IMR-90 (cell line): ENCODE measurements around the gene NPHP4. TPM values are rescaled to one million over a fixed set of nuclear protein-coding genes. Genes with fewer than 3 reads are reported as not detected.

ENCODE experiments used
- ATAC-seq: fragments of 200-7000 bp; cut with Tn5 transposase; 2 replicates; pipeline ENCODE4 v1.9.1; 2020; ENCODE audit warnings: low read depth, mild to moderate bottlenecking, moderate library complexity
- BruUV-seq: library from RNA; stranded (reverse); fragments of 400-500 nt; replicated peaks from 2 replicates; lab custom pipeline; 2021; lab: Mats Ljungman, UMichigan
- CTCF ChIA-PET: fragments of 300-600 bp; formaldehyde crosslinking; extraction: SDS; loops from one replicate; lab custom pipeline; 2021; ENCODE audit warnings: antibody characterized with exemption; lab: Yijun Ruan, JAX
- POLR2A ChIA-PET: fragments of 300-600 bp; sonication (Branson Sonifier 250); formaldehyde crosslinking; loops from one replicate; lab custom pipeline; 2022; ENCODE audit warnings: antibody characterized with exemption; ENCODE audit not compliant: unreplicated experiment; lab: Charles Lee
- DNase-seq: peaks from one replicate; pipeline ENCODE4 v3.0.0; 2013
- H2AFZ ChIP-seq: replicated peaks from 2 replicates; pipeline ENCODE3; 2013; ENCODE audit warnings: low read length, mild to moderate bottlenecking; ENCODE audit not compliant: poor library complexity
- H2AK5ac ChIP-seq: 2 replicates; pipeline ENCODE4 v1.6.1; 2013; ENCODE audit warnings: low read depth, low read length, inconsistent platforms
- H2AK9ac ChIP-seq: replicated peaks from 2 replicates; pipeline ENCODE3; 2013; ENCODE audit warnings: mild to moderate bottlenecking, low read depth, low read length, moderate library complexity; ENCODE audit not compliant: poor library complexity
- H2BK120ac ChIP-seq: 2 replicates; pipeline ENCODE4 v1.6.1; 2013; ENCODE audit warnings: low read depth, low read length, inconsistent platforms
- H2BK15ac ChIP-seq: 3 replicates; pipeline ENCODE4 v1.6.1; 2013; ENCODE audit warnings: low read depth, low read length, inconsistent platforms
- H2BK20ac ChIP-seq: 2 replicates; pipeline ENCODE4 v1.6.1; 2013; ENCODE audit warnings: low read depth, mild to moderate bottlenecking, inconsistent platforms, low read length, moderate library complexity
- H2BK5ac ChIP-seq: 2 replicates; pipeline ENCODE4 v1.6.1; 2013; ENCODE audit warnings: mild to moderate bottlenecking, low read depth, low read length, inconsistent platforms; ENCODE audit not compliant: poor library complexity, severe bottlenecking
- H3K14ac ChIP-seq: replicated peaks from 2 replicates; pipeline ENCODE4 v1.6.1; 2013; ENCODE audit warnings: low read depth, low read length, inconsistent platforms
- H3K18ac ChIP-seq: 2 replicates; pipeline ENCODE4 v1.6.1; 2013; ENCODE audit warnings: low read depth, low read length, control low read depth
- H3K23ac ChIP-seq: 2 replicates; pipeline ENCODE4 v1.6.1; 2013; ENCODE audit warnings: low read depth, low read length, inconsistent platforms
- H3K27ac ChIP-seq: 2 replicates; pipeline ENCODE4 v1.5.1; 2013; ENCODE audit warnings: mild to moderate bottlenecking, control low read depth, low read length; ENCODE audit not compliant: insufficient read depth
- H3K27me3 ChIP-seq: 2 replicates; pipeline ENCODE4 v1.6.1; 2013; ENCODE audit warnings: low read length; ENCODE audit not compliant: control insufficient read depth, insufficient read depth
- H3K36me3 ChIP-seq: 2 replicates; pipeline ENCODE4 v1.6.1; 2013; ENCODE audit warnings: low read length, mixed read lengths; ENCODE audit not compliant: control insufficient read depth, insufficient read depth
- H3K4ac ChIP-seq: 2 replicates; pipeline ENCODE4 v1.6.1; 2013; ENCODE audit warnings: low read depth, low read length, inconsistent platforms
- H3K4me1 ChIP-seq: 2 replicates; pipeline ENCODE4 v1.6.1; 2013; ENCODE audit warnings: low read length, mixed read lengths; ENCODE audit not compliant: control insufficient read depth, insufficient read depth
- H3K4me2 ChIP-seq: 2 replicates; pipeline ENCODE4 v1.6.1; 2013; ENCODE audit warnings: low read depth, mild to moderate bottlenecking, control low read depth, low read length, moderate library complexity
- H3K4me3 ChIP-seq: 2 replicates; pipeline ENCODE4 v1.5.1; 2013; ENCODE audit warnings: low read depth, mild to moderate bottlenecking, control low read depth, low read length, moderate library complexity; ENCODE audit not compliant: insufficient read depth
- H3K56ac ChIP-seq: 2 replicates; pipeline ENCODE4 v1.6.1; 2013; ENCODE audit warnings: low read length, inconsistent platforms; ENCODE audit not compliant: insufficient read depth; ENCODE audit errors: extremely low read depth
- H3K79me1 ChIP-seq, 2 experiments: 2 replicates each; pipeline ENCODE4 v1.6.1; 2013; ENCODE audit warnings: low read length in 2 of 2, inconsistent platforms in 1 of 2, low read depth in 1 of 2
- H3K9ac ChIP-seq: 2 replicates; pipeline ENCODE4 v1.6.1; 2013; ENCODE audit warnings: low read depth, low read length, control low read depth
- H3K9me1 ChIP-seq: 2 replicates; pipeline ENCODE4 v1.6.1; 2013; ENCODE audit warnings: low read length, inconsistent platforms; ENCODE audit not compliant: insufficient read depth
- H3K9me3 ChIP-seq: 2 replicates; pipeline ENCODE4 v1.6.1; 2013; ENCODE audit warnings: low read length; ENCODE audit not compliant: control insufficient read depth, insufficient read depth
- H4K20me1 ChIP-seq: 2 replicates; pipeline ENCODE4 v1.6.1; 2013; ENCODE audit warnings: low read length, inconsistent platforms; ENCODE audit not compliant: insufficient read depth
- H4K5ac ChIP-seq: 2 replicates; pipeline ENCODE4 v1.6.1; 2013; ENCODE audit warnings: mild to moderate bottlenecking, low read depth, low read length, control low read depth
- H4K8ac ChIP-seq, 2 experiments: 2 replicates each; pipeline ENCODE4 v1.6.1; 2013; ENCODE audit warnings: low read depth in 2 of 2, low read length in 2 of 2, control low read depth in 1 of 2, inconsistent platforms in 1 of 2
- H4K91ac ChIP-seq: 2 replicates; pipeline ENCODE4 v1.6.1; 2013; ENCODE audit warnings: low read depth, low read length, inconsistent platforms; ENCODE audit not compliant: insufficient read depth
- CTCF ChIP-seq: conservative IDR thresholded peaks from 2 replicates; pipeline ENCODE4 v1.5.1; 2012; ENCODE audit warnings: mild to moderate bottlenecking, low read depth, low read length, improper control_type of control experiment
- ELK1 ChIP-seq: fragments of 150-350 bp; IDR thresholded peaks from 2 replicates; pipeline ENCODE4 v1.6.1; 2016; ENCODE audit warnings: low read depth, mild to moderate bottlenecking, low read length, moderate library complexity, borderline replicate concordance
- WGBS, 2 experiments: methylation state at CpG; one replicate each; pipeline versions ENCODE4 v1.1.5 to v1.1.7; 2013; ENCODE audit warnings: missing lambda C conversion rate in 2 of 2; ENCODE audit not compliant: insufficient read length in 1 of 2; ENCODE audit errors: extremely low coverage in 2 of 2; 5-methylcytosine and 5-hydroxymethylcytosine counted together
- dilution Hi-C: fragments of 300-500 bp; cut with HindIII; formaldehyde crosslinking; loops from one replicate; pipeline ENCODE4 v1.14.3; 2018; ENCODE audit warnings: low sequenced_read_pairs; ENCODE audit not compliant: unreplicated experiment
- in situ Hi-C: fragments of 300-500 bp; cut with MboI; formaldehyde crosslinking; loops from 3 replicates; pipeline ENCODE4 v1.14.3; 2019; ENCODE audit warnings: low sequenced_read_pairs, inconsistent platforms, mixed read lengths
- intact Hi-C: fragments of 100-400 bp; cut with micrococcal nuclease; formaldehyde crosslinking; loops from 2 replicates; pipeline ENCODE4 v1.10.0; 2022
- polyA plus RNA-seq, 3 experiments: library from polyadenylated mRNA; depleted of rRNA; stranded (reverse); fragments of >200 nt; gene quantifications; 2 replicates each; pipeline ENCODE4 v1.2.3, GENCODE V29; 2012; ENCODE audit warnings: low replicate concordance in 1 of 3
- total RNA-seq: library from RNA; depleted of rRNA; stranded (reverse); fragments of >200 nt; gene quantifications from 2 replicates; pipeline ENCODE4 v1.2.3, GENCODE V29; 2012

The NPHP4 gene
- total and polyA plus RNA-seq, 2 of the 4 experiments (the other 2 are of a cell fraction): 2.0 to 5.5 TPM

DNA sequence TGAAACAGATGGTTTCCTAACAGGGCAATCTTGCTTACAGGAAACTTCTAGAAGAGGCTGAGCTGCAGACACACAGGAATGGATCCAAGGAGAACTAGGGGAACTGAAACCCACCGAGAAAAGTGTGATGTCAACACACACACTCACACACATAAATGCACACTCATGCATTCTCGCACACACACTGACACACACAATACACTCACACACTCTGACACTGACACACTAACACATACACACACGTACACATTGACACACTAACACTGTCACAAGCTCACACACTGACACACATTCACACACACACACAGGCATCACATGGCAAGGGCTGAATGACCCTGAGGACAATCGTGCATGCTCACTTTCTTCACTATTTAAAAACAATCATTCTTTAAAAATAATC is 142.7 kb downstream of the NPHP4 start:
- no peak overlapping the region for H3K23ac ChIP-seq
- no peak overlapping the region for H3K18ac ChIP-seq
- dilution Hi-C loops (no loop called here), intact Hi-C loops (no loop called here), in situ Hi-C loops (no loop called here)
- no peak overlapping the region for H3K56ac ChIP-seq
- no peak for ATAC-seq
- no peak overlapping the region for H2AK9ac ChIP-seq
- no peak overlapping the region for H3K4me2 ChIP-seq
- H2BK120ac ChIP-seq: no peak overlapping the region
- H4K5ac ChIP-seq: no peak overlapping the region
- H2BK20ac ChIP-seq: no peak overlapping the region
- DNase-seq: no peak
- H3K4ac ChIP-seq: no peak overlapping the region
- ChIA-PET POLR2A (no interaction called here), CTCF (no interaction called here)
- H3K4me1 ChIP-seq: no peaks in the 10 kb centered on the region
- H4K91ac ChIP-seq: no peak overlapping the region
- H3K14ac ChIP-seq: no peak overlapping the region
- H4K20me1 ChIP-seq: no peaks in the 10 kb centered on the region
- H3K27ac ChIP-seq: no peak overlapping the region
- H2AK5ac ChIP-seq: no peak overlapping the region
- H3K9me1 ChIP-seq: no peaks in the 10 kb centered on the region
- H3K9me3 ChIP-seq: peaks cover 7% of the 10 kb centered on the region; the same call in 1 of the 2 replicates
- 60% methylated on average over 1 of the region's 4 CpGs; no CpG with 5 or more reads in 1 of the 2 experiments for WGBS, 2 experiments
- H3K9ac ChIP-seq: no peak overlapping the region
- TF ChIP-seq CTCF (no peak), ELK1 (no peak)
- no peaks in the 10 kb centered on the region for H3K27me3 ChIP-seq
- no TSS peak for BruUV-seq
- H2BK5ac ChIP-seq: no peak overlapping the region
- no peak overlapping the region for H2AFZ ChIP-seq
- H2BK15ac ChIP-seq: no peak overlapping the region
- H3K79me1 ChIP-seq: no peaks in the 10 kb centered on the region
- H3K36me3 ChIP-seq: no peaks in the 10 kb centered on the region
- no peak overlapping the region for H4K8ac ChIP-seq
- no peak overlapping the region for H3K4me3 ChIP-seq
